ENCODE measurements around the gene UNC50. TPM values are rescaled to one million over a fixed set of nuclear protein-coding genes. Genes with fewer than 3 reads are reported as not detected.

UNC50 gene
- total and polyA plus RNA-seq, 12 donors, result 21.3 to 58.4 (median 25.6) TPM

DNA sequence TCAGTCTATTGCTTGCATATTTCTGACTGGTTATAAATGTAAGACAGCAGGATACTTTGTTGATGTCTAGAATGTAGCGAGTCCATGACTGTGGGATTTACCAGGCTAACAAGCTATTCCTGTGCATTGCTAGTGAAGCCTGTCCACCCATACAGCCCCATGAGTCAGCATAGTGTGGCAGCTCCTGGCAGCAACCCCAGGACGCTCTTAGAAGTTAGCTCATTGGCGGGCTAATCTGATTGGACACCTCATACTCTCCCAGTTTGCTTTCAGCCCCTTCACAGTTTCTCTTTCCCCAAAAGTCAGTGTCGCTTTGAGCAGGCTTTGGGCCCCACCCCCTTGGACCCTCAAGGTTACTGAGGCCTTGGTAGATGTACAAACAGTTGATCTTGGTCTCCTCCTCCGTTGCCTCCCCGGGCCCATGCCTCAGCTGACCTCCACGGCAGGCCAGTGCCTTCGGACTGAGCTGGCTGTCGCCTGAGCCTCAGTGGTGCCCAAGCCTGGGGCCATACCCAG is 48.1 kb upstream of the UNC50 start:
- peak; percentile 66 to 94 (median 84) for ATAC-seq
- TF ChIP-seq, protein P1, sequence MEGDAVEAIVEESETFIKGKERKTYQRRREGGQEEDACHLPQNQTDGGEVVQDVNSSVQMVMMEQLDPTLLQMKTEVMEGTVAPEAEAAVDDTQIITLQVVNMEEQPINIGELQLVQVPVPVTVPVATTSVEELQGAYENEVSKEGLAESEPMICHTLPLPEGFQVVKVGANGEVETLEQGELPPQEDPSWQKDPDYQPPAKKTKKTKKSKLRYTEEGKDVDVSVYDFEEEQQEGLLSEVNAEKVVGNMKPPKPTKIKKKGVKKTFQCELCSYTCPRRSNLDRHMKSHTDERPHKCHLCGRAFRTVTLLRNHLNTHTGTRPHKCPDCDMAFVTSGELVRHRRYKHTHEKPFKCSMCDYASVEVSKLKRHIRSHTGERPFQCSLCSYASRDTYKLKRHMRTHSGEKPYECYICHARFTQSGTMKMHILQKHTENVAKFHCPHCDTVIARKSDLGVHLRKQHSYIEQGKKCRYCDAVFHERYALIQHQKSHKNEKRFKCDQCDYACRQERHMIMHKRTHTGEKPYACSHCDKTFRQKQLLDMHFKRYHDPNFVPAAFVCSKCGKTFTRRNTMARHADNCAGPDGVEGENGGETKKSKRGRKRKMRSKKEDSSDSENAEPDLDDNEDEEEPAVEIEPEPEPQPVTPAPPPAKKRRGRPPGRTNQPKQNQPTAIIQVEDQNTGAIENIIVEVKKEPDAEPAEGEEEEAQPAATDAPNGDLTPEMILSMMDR (IDR thresholded peaks at IDR 0.05), result no peak
- peak; percentile 51 to 73 for DNase-seq
- H3K36me3 ChIP-seq, result peaks cover 0 to 97% (median 10%) of the 10 kb centered on the region in 9 donors
- no peak overlapping the region for H3K4me3 ChIP-seq
- WGBS, 2 donors, result 73 to 80% methylated on average over 9 of the region's 9 CpGs
- no peaks in the 10 kb centered on the region for H3K9me3 ChIP-seq
- peak overlapping the region; percentile 34 to 89 (median 67) for H3K27ac ChIP-seq
- H3K4me1 ChIP-seq, result peaks cover 16 to 86% (median 52%) of the 10 kb centered on the region in 9 donors
- intact Hi-C loops (cut with DNase I), result loop anchor here in 3 of 10 donors (5.0 to 10.0 kb wide), 4 partner anchors 113 to 146 kb away; partner anchors contain the start of gene INPP4A (in 2 of the 3)
- H3K27me3 ChIP-seq, result no peaks in the 10 kb centered on the region

DNA sequence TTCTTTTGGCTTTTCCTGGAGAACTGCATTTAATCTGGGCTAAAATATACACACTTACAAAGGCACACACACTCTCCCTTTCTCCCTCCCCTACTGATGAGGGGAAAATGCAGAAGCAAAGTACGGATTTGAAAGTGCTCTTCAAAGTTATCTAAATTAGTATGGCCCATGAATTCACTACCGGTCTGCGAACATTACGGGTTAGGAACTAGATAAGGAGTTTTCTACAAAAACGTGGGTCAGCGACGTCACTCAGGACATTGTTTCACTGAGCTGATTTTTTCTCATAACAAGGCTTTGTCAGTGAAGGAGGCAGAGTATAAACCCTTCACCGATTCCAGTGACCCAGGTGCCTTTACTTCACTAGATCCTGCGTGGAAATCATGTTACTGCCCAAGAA is 47.4 kb upstream of the UNC50 start:
- Histone ChIP-seq H3K27me3 (no peaks in the 10 kb centered on the region), H3K4me1 (peaks cover 16 to 85% (median 55%) of the 10 kb centered on the region in 9 donors), H3K36me3 (peaks cover 0 to 97% (median 7%) of the 10 kb centered on the region in 9 donors), H3K9me3 (no peaks in the 10 kb centered on the region), H3K4me3 (no peak overlapping the region), H3K27ac (peak overlapping the region in 8 of 10 donors; percentile 43 to 89 (median 72))
- ATAC-seq (no peak), DNase-seq (no peak)
- intact Hi-C loops (cut with DNase I), result loop anchor here in 3 of 10 donors (5.0 to 10.0 kb wide), 4 partner anchors 114 to 146 kb away; partner anchors contain the start of gene INPP4A (in 2 of the 3)
- 90 to 91% methylated on average over 9 of the region's 9 CpGs for WGBS, 2 donors
- TF ChIP-seq, protein P1 (IDR thresholded peaks at IDR 0.05), result no peak

DNA sequence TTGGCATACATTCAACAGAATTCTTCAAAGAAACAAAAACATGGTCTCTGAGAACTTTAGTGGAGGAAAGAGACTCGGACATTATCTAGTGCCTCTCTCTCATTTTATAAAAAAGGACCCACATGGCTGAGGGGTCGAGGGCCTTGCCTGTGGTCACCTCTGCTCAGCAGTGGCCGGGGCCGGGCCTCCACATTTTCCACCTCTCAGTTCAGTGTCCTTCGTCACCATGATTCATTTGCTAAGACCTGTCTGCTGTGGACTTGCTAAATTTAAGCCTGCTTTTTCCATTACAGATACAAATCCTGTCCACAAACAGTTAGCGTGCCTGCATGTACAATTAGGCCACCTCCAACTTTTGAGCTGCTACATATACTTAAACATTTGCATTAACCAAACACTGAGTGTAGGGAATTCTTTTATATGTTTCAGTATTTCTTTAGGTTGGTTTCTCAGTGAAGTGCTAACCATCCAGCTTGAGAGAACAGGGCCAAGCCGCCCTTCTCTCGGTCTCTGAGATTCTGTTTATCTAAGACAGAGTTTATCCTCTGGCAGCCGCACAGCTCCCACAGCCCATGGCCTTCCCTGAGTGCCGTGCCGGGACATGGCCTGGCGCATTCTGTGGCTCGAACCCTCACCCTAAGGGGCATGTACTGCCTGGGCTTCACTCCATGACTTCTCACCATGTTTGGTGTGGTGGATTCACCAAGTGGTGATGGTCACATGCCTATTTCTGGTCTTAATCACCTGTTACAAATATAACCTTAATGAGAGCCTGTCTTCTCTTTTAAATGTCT is 46.3 kb upstream of the UNC50 start:
- Histone ChIP-seq H3K27me3 (no peaks in the 10 kb centered on the region), H3K36me3 (peaks cover 0 to 97% (median 14%) of the 10 kb centered on the region in 9 donors), H3K4me1 (peaks cover 16 to 78% (median 55%) of the 10 kb centered on the region in 9 donors), H3K9me3 (no peaks in the 10 kb centered on the region), H3K27ac (peak overlapping the region; percentile 43 to 89 (median 65)), H3K4me3 (no peak overlapping the region)
- peak; percentile 35 to 48 for DNase-seq
- intact Hi-C loops (cut with DNase I), result loop anchor here in 3 of 10 donors (5.0 to 10.0 kb wide), 4 partner anchors 115 to 147 kb away; partner anchors contain the start of gene INPP4A (in 2 of the 3)
- peak; percentile 32 to 75 (median 56) for ATAC-seq
- 44 to 61% methylated on average over 13 of the region's 13 CpGs for WGBS, 2 donors
- TF ChIP-seq, protein P1 (IDR thresholded peaks at IDR 0.05), result no peak

DNA sequence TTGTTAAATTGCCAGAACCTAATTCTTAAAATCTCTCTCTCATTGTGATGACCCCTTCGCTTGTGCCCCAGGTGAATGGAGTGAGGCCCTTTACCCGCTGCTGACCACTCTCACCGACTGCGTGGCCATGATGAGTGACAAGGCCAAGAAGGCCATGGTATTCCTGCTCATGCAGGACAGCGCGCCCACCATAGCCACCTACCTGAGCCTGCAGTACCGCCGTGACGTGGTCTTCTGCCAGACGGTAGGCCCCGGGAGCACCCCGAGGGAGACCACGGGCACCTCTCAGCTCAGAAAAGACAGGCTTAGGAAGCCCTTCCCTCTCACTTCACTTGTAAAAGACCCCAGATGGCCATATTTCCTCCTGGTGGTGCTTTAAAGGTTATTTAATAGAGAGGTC is 45.0 kb upstream of the UNC50 start:
- H3K27ac ChIP-seq, result peak overlapping the region in 7 of 10 donors; percentile 3 to 89 (median 79)
- H3K4me1 ChIP-seq, result peaks cover 16 to 76% (median 61%) of the 10 kb centered on the region in 9 donors

More for the DNA sequence above, 45.0 kb upstream of the UNC50 start:
- peaks cover 0 to 97% (median 22%) of the 10 kb centered on the region in 9 donors for H3K36me3 ChIP-seq
- H3K27me3 ChIP-seq, result no peaks in the 10 kb centered on the region
- no peak overlapping the region for H3K4me3 ChIP-seq
- DNase-seq (no peak), ATAC-seq (no peak)
- intact Hi-C loops (cut with DNase I), result loop anchor here in 3 of 10 donors (5.0 to 10.0 kb wide), 4 partner anchors 116 to 149 kb away; partner anchors contain the start of gene INPP4A (in 2 of the 3)
- TF ChIP-seq, protein P1 (IDR thresholded peaks at IDR 0.05), result no peak
- 99% methylated on average over 13 of the region's 13 CpGs for WGBS, 2 donors
- no peaks in the 10 kb centered on the region for H3K9me3 ChIP-seq
